NB4 (cell line): ENCODE measurements around the gene C10orf105.

Experiments
- DNase-seq: peaks from one replicate; pipeline ENCODE4 v3.0.0; 2010; ENCODE audit warnings: low read depth
- H3K4me3 ChIP-seq: one replicate; pipeline ENCODE4 v1.5.1; 2011; ENCODE audit warnings: mild to moderate bottlenecking, low read depth, low read length, moderate library complexity
- MYC ChIP-seq: IDR thresholded peaks from 2 replicates; pipeline ENCODE4 v1.6.1; 2011; ENCODE audit warnings: low read depth, low read length
- POLR2A ChIP-seq: IDR thresholded peaks from 2 replicates; pipeline ENCODE4 v1.6.1; 2011; ENCODE audit warnings: mild to moderate bottlenecking; ENCODE audit not compliant: insufficient read length; ENCODE audit errors: extremely low read depth
- TF ChIP-seq, protein P1 (sequence below): IDR thresholded peaks from 2 replicates; pipeline ENCODE4 v1.6.1; 2011; ENCODE audit warnings: low read depth, low read length
- TF ChIP-seq, protein P2 (sequence below): IDR thresholded peaks from one replicate; pipeline ENCODE4 v1.5.1; 2012; ENCODE audit warnings: low read depth, low read length

The C10orf105 gene

GRCh38 chr10:71757399-71757922, 37.9 kb upstream of the C10orf105 start:
- no peak for DNase-seq
- H3K4me3 ChIP-seq, result no peak overlapping the region

DNA sequence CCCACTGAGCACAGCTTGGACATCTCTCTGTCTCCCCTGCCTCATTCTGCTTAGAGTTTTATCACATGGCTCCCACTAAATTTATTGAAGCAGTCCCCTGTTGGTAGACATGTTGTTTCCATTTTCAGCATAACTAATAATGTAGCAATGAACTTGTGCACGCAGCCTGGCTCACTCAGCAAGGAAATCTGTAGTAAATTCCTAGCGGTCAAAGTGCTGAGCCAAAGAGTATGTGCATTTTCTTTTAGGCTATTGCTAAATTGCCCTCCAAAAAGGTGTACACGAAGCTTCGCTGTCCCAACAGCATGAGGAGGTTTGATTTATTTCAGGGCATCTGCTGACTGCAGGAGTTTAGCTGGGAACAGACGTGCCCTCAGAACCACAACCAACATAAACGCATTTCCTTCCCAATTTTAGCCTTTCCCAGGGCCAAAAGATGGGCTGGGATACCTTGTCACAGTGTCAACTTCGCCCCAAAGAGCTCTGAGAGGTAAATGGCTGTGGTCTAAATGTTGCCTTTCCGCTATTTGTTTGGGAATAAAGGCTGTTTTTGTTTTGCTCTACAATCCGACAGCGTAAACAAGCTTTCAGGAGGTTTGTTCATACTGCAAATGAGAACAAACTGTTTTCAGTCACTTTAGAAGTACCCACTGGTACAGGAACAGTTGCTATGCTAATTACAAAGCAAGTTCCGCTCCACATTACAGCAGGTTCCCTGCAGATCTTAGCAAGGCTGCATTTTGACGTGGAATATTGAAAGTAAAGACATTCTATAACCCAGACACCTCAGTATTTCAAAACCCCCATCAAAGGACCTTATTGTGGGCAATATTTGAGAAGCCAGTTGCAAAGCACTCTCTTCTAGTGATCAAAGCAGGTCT, 37.0 kb upstream of the C10orf105 start:
- no peak for DNase-seq
- TF ChIP-seq, protein P1, sequence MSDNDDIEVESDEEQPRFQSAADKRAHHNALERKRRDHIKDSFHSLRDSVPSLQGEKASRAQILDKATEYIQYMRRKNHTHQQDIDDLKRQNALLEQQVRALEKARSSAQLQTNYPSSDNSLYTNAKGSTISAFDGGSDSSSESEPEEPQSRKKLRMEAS, result no peak
- no peak for TF ChIP-seq MYC
- TF ChIP-seq, protein P2, sequence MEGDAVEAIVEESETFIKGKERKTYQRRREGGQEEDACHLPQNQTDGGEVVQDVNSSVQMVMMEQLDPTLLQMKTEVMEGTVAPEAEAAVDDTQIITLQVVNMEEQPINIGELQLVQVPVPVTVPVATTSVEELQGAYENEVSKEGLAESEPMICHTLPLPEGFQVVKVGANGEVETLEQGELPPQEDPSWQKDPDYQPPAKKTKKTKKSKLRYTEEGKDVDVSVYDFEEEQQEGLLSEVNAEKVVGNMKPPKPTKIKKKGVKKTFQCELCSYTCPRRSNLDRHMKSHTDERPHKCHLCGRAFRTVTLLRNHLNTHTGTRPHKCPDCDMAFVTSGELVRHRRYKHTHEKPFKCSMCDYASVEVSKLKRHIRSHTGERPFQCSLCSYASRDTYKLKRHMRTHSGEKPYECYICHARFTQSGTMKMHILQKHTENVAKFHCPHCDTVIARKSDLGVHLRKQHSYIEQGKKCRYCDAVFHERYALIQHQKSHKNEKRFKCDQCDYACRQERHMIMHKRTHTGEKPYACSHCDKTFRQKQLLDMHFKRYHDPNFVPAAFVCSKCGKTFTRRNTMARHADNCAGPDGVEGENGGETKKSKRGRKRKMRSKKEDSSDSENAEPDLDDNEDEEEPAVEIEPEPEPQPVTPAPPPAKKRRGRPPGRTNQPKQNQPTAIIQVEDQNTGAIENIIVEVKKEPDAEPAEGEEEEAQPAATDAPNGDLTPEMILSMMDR, result no peak
- no peak for TF ChIP-seq POLR2A
- no peak overlapping the region for H3K4me3 ChIP-seq

More at GRCh38 chr10:71757399-71757922, 37.9 kb upstream of the C10orf105 start:
- TF ChIP-seq POLR2A (no peak), MYC (no peak)
- TF ChIP-seq, protein P2, result no peak
- TF ChIP-seq, protein P1, result no peak

- no peak overlapping the region for H3K4me3 ChIP-seq
- DNase-seq, result no peak
- TF ChIP-seq POLR2A, result no peak
- TF ChIP-seq, protein P1, result no peak
- no peak for TF ChIP-seq MYC
- TF ChIP-seq, protein P2, result no peak
Measured at GRCh38 chr10:71755179-71755879, 35.8 kb upstream of the C10orf105 start.

DNA sequence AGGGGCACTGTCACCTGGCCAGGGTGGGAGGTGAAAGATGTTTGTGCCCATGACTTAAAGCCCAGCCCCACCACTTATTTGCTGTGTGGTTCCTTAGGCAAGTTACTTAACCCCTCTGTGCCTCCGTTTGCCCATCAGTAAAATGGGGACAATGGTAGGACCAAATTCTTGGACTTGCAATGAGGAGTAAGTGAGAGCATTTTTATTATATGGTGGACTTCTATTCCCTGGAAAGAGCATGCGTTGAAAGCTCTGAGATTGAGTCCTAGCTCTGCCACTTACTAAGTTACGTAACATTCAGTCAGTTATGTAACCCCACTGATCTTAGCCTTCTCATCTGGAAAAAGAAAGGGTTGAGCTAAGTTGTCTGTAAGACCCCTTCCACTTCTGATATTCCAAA, 35.0 kb upstream of the C10orf105 start:
- TF ChIP-seq MYC (peak; percentile 54; the same call in 1 of the 2 replicates), POLR2A (no peak)
- TF ChIP-seq, protein P1, result peak; percentile 51; the same call in 1 of the 2 replicates
- H3K4me3 ChIP-seq, result no peak overlapping the region
- DNase-seq, result peak; percentile 83

GRCh38 chr10:71753960-71754505, 34.5 kb upstream of the C10orf105 start:
- TF ChIP-seq, protein P2, result no peak
- TF ChIP-seq, protein P1, result no peak
- TF ChIP-seq MYC (no peak), POLR2A (no peak)
- H3K4me3 ChIP-seq, result no peak overlapping the region
- no peak for DNase-seq
